Gastrocnemius medialis (tissue), 4 donors: ENCODE measurements around the gene USB1.

Source experiments
- CTCF ChIP-seq, 5 experiments: fragments of 450-650 bp in 3 of 5; fragments of 200-600 bp in 2 of 5; sonication (generic) in 2 of 5; IDR thresholded peaks in 4 of 5; conservative IDR thresholded peaks in 1 of 5; 1 replicate in 4 of 5; 2 replicates in 1 of 5; pipeline ENCODE4 v1.5.1; 2016 to 2019; ENCODE audit warnings: antibody characterized with exemption in 5 of 5, mild to moderate bottlenecking in 3 of 5, moderate library complexity in 3 of 5
- POLR2A ChIP-seq, 2 donors: fragments of 450-650 bp; IDR thresholded peaks; one replicate each; pipeline ENCODE4 v1.6.1; 2017; ENCODE audit warnings: antibody characterized with exemption in 2 of 2, mild to moderate bottlenecking in 2 of 2, moderate library complexity in 2 of 2

- TF ChIP-seq CTCF (IDR thresholded peaks at IDR 0.05 in 4 of 5, conservative IDR thresholded peaks at IDR 0.05 in 1 of 5) (no peak), POLR2A (IDR thresholded peaks at IDR 0.05) (no peak)
Observed at GRCh38 chr16:57993438-57993837, 7.8 kb upstream of the USB1 start.
